PFSK-1 (cell line): Measurements from ENCODE around the gene TMEM255B.

ENCODE experiments used
- FOXP2 ChIP-seq: optimal IDR thresholded peaks from 2 replicates; pipeline ENCODE3; 2011; ENCODE audit warnings: borderline replicate concordance, control low read depth, inconsistent platforms; ENCODE audit not compliant: insufficient read depth; ENCODE audit errors: extremely low read length, extremely low read depth
- POLR2AphosphoS5 ChIP-seq: IDR thresholded peaks from 2 replicates; pipeline ENCODE4 v1.6.1; 2012; ENCODE audit warnings: low read depth, mild to moderate bottlenecking, control low read depth, low read length, moderate library complexity
- SIN3A ChIP-seq: IDR thresholded peaks from 2 replicates; pipeline ENCODE4 v1.6.1; 2012; ENCODE audit warnings: mild to moderate bottlenecking, low read length, moderate library complexity, borderline replicate concordance; ENCODE audit not compliant: insufficient read depth
- TAF1 ChIP-seq: IDR thresholded peaks from 2 replicates; pipeline ENCODE4 v1.6.1; 2012; ENCODE audit warnings: low read length, control low read depth, borderline replicate concordance; ENCODE audit not compliant: insufficient read depth
- TF ChIP-seq, protein P1 (sequence below), 2 experiments: IDR thresholded peaks; 2 replicates each; pipeline versions ENCODE4 v1.6.1 to v1.8.0; 2011 to 2012; ENCODE audit warnings: low read depth in 2 of 2, low read length in 2 of 2, control low read depth in 1 of 2, inconsistent platforms in 1 of 2, mild to moderate bottlenecking in 1 of 2, moderate library complexity in 1 of 2; ENCODE audit not compliant: insufficient read depth in 1 of 2

TMEM255B gene

DNA sequence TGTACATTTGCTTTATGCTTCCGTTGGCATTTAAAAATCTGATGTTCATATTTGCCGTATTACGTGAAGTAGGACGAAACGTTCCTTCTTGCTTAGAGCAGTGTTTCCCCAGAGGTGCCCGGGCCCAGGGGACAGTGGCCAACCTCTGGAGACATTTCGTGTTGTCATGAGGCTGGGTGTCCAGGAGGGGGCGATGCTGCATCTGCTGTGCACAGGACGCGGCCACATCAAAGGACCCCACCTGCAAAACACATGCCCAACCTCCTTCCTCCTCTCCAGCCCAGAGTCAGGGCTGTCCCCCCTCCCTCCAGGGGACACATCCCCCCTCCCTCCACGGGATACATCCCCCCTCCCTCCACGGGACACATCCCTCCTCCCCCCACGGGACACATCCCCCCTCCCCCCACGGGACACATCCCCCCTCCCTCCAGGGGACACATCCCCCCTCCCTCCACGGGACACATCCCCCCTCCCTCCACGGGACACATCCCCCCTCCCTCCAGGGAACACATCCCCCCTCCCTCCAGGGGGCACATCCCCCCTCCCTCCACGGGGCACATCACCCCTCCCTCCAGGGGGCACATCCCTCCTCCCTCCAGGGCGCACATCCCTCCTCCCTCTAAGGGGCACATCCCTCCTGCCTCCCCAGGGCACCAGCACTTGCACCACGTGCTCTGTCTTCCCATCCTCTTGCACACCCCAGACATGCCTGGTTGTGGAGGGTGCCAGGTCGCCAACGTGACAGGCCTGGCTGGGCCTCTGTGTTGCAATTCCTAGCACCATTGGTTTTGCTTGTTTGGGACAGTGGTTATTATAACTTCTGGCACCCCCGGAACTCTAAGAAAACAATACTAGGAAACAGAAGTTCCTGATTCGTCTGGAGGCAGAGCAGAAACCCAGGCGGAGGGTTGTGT, 58.2 kb downstream of the TMEM255B start:
- TF ChIP-seq TAF1 = no peak
- TF ChIP-seq POLR2AphosphoS5 = no peak
- TF ChIP-seq, protein P1, sequence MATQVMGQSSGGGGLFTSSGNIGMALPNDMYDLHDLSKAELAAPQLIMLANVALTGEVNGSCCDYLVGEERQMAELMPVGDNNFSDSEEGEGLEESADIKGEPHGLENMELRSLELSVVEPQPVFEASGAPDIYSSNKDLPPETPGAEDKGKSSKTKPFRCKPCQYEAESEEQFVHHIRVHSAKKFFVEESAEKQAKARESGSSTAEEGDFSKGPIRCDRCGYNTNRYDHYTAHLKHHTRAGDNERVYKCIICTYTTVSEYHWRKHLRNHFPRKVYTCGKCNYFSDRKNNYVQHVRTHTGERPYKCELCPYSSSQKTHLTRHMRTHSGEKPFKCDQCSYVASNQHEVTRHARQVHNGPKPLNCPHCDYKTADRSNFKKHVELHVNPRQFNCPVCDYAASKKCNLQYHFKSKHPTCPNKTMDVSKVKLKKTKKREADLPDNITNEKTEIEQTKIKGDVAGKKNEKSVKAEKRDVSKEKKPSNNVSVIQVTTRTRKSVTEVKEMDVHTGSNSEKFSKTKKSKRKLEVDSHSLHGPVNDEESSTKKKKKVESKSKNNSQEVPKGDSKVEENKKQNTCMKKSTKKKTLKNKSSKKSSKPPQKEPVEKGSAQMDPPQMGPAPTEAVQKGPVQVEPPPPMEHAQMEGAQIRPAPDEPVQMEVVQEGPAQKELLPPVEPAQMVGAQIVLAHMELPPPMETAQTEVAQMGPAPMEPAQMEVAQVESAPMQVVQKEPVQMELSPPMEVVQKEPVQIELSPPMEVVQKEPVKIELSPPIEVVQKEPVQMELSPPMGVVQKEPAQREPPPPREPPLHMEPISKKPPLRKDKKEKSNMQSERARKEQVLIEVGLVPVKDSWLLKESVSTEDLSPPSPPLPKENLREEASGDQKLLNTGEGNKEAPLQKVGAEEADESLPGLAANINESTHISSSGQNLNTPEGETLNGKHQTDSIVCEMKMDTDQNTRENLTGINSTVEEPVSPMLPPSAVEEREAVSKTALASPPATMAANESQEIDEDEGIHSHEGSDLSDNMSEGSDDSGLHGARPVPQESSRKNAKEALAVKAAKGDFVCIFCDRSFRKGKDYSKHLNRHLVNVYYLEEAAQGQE (IDR thresholded peaks at IDR 0.05; ENCODE audit: insufficient read depth in 1 of 2, low read depth in 2 of 2, low read length in 2 of 2) = no peak
- no peak for TF ChIP-seq FOXP2
- TF ChIP-seq SIN3A = no peak

GRCh38 chr13:113817860-113818691, 59.0 kb downstream of the TMEM255B start:
- no peak for TF ChIP-seq FOXP2
- TF ChIP-seq TAF1 = no peak
- TF ChIP-seq SIN3A = no peak
- no peak for TF ChIP-seq POLR2AphosphoS5
- TF ChIP-seq, protein P1 (IDR thresholded peaks at IDR 0.05; ENCODE audit: insufficient read depth in 1 of 2, low read depth in 2 of 2, low read length in 2 of 2) = no peak

DNA sequence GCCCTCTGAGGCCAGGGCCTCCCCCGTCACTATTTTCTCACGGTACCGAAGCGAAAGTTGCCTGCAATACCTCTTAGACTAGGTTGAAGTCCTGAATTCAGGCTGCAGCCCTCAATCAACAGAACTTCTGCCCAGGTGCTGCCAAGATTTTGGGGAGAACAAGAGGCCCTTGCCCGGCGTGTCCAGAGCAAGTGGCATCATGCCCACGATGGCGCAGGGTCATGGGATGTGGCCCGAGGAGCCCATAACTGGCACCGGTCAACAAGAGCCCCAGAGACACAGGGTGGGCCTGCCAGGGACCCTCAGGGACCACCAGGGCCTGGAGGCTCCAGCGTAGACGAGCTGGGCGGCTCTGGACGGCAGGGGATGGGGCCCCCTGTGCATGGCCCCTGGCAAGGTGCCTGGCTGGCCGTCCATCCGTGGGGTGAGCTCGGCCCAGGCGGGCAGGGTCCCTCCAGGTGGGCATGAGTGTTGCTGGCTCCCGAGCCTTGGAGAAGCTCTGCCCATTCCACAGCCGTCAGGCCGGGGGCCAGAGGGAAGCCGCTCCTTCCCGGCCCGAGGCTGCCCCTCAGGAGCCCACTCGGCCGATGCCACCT, 59.8 kb downstream of the TMEM255B start:
- TF ChIP-seq, protein P1 (IDR thresholded peaks at IDR 0.05; ENCODE audit: insufficient read depth in 1 of 2, low read depth in 2 of 2, low read length in 2 of 2) = no peak

- TF ChIP-seq, protein P1 (IDR thresholded peaks at IDR 0.05; ENCODE audit: insufficient read depth in 1 of 2, low read depth in 2 of 2, low read length in 2 of 2) = no peak
- TF ChIP-seq FOXP2 (no peak), SIN3A (no peak), POLR2AphosphoS5 (no peak), TAF1 (no peak)
These were observed 60.3 kb downstream of the TMEM255B start for GRCh38 chr13:113819341-113819730.
